HL-60/S4 treated with retinoic acid at 250 ng/mL for 4 days and 3 days (cell line): ENCODE data around the gene CDA.

Experiments used
- in situ Hi-C: fragments of 300-500 bp; cut with MboI; formaldehyde crosslinking; loops from 2 replicates; pipeline ENCODE4 v1.7.0; 2022; ENCODE audit warnings: low sequenced_read_pairs

Gene CDA

GRCh38 chr1:20615946-20616846 lies 27.3 kb downstream of the CDA start:
- in situ Hi-C loops = no loop called here

GRCh38 chr1:20616847-20617487 lies 28.1 kb downstream of the CDA start:
- in situ Hi-C loops = no loop called here

- in situ Hi-C loops = no loop called here
Measured at GRCh38 chr1:20618550-20618949, 29.7 kb downstream of the CDA start.

- in situ Hi-C loops = no loop called here
Measured at GRCh38 chr1:20619999-20620398, 31.1 kb downstream of the CDA start.

GRCh38 chr1:20621012-20621411 lies 32.1 kb downstream of the CDA start:
- in situ Hi-C loops = no loop called here

GRCh38 chr1:20624709-20625108 lies 35.8 kb downstream of the CDA start:
- in situ Hi-C loops = no loop called here

- in situ Hi-C loops = no loop called here
Measured at GRCh38 chr1:20625176-20626097, 36.5 kb downstream of the CDA start.

GRCh38 chr1:20626098-20626427 lies 37.2 kb downstream of the CDA start:
- in situ Hi-C loops = no loop called here

GRCh38 chr1:20626524-20626923 lies 37.6 kb downstream of the CDA start:
- in situ Hi-C loops = no loop called here

- in situ Hi-C loops = no loop called here
Measured at GRCh38 chr1:20630729-20631128, 41.8 kb downstream of the CDA start.

- in situ Hi-C loops = no loop called here
Measured at GRCh38 chr1:20632386-20632785, 43.5 kb downstream of the CDA start.

GRCh38 chr1:20633190-20634064 lies 44.5 kb downstream of the CDA start, which contains the start of gene PINK1:
PINK1 (plus strand) TSS chr1:20633458; CDS start chr1:20633549, 91 bp downstream.
- in situ Hi-C loops = no loop called here

- in situ Hi-C loops = no loop called here
Measured at GRCh38 chr1:20634065-20634593, 45.2 kb downstream of the CDA start.

GRCh38 chr1:20634594-20635084 lies 45.7 kb downstream of the CDA start:
- in situ Hi-C loops = no loop called here

- in situ Hi-C loops = no loop called here
Measured at GRCh38 chr1:20636785-20637347, 48.0 kb downstream of the CDA start.

GRCh38 chr1:20640183-20640597 lies 51.3 kb downstream of the CDA start:
- in situ Hi-C loops = no loop called here

GRCh38 chr1:20641975-20642374 lies 53.1 kb downstream of the CDA start:
- in situ Hi-C loops = no loop called here

GRCh38 chr1:20643080-20643479 lies 54.2 kb downstream of the CDA start:
- in situ Hi-C loops = no loop called here

- in situ Hi-C loops = no loop called here
Measured at GRCh38 chr1:20644416-20644815, 55.5 kb downstream of the CDA start.

GRCh38 chr1:20645414-20645813 lies 56.5 kb downstream of the CDA start:
- in situ Hi-C loops = no loop called here
